Measurements from ENCODE around the gene PCDHB11.
"Not testable (repeated sequence)": the region's sequence is repeated elsewhere in the genome, so short reads cannot be mapped to it uniquely, and the experiment has no call there.

Gene PCDHB11

GRCh38 chr5:141199359-141200235 lies at the start of gene PCDHB11:
Gene PCDHB11, plus strand, starts transcription at chr5:141199627. Its CDS starts 148 bp downstream, at chr5:141199775.
- no peak for DNase-seq (ENCODE audit: low read depth)

DNA sequence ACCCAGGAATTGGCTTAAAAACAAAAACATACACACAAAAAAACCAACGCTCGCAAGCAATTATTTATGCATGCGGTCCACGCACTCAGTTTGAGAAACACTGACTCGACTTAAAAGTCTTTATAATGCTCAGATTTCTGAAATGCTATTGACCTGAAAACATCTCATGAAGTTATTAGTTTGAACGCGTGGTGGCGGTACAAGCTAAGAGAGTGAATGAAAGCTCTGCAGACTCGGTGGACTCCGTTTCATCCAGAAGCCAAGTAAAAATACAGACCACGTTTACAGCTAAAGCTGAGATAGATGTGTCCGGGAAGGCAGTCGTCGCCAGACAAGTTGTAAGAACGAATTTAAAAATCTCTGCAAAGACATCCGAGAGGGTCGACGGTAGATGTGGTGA lies 49.6 kb upstream of the PCDHB11 start, which contains the start of gene PCDHB6:
TSS of gene PCDHB6 (plus strand) at position 246 of the 400 bp plus-strand sequence. CDS start 201 bp downstream, outside the sequence.
- DNase-seq (ENCODE audit: low read depth), result no peak

DNA sequence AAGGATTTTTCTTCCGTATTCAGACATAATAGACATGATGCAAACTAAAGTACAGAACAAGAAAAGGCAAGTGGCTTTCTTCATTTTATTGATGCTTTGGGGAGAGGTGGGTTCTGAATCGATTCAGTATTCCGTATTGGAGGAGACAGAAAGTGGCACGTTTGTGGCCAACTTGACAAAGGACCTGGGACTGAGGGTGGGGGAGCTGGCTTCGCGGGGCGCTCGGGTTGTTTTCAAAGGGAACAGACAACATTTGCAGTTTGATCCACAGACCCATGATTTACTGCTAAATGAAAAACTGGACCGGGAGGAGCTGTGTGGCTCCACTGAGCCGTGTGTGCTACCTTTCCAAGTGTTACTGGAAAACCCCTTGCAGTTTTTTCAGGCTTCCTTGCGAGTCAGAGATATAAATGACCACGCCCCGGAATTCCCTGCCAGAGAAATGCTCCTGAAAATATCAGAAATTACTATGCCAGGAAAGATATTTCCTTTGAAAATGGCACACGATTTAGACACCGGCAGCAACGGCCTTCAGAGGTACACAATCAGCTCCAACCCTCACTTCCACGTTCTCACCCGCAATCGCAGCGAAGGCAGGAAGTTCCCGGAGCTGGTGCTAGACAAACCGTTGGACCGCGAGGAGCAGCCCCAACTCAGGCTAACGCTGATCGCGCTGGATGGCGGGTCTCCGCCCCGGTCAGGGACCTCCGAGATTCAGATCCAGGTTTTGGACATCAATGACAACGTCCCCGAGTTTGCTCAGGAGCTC lies 49.0 kb upstream of the PCDHB11 start:
- DNase-seq (ENCODE audit: low read depth), result no peak

- no peak for DNase-seq (ENCODE audit: low read depth)
Observed at GRCh38 chr5:141150993-141151325, 48.5 kb upstream of the PCDHB11 start.

- not testable (repeated sequence) for DNase-seq (ENCODE audit: low read depth)
Observed at GRCh38 chr5:141151632-141152031, 47.8 kb upstream of the PCDHB11 start.

- not testable (repeated sequence) for DNase-seq (ENCODE audit: low read depth)
Observed at GRCh38 chr5:141152096-141152495, 47.3 kb upstream of the PCDHB11 start.

DNA sequence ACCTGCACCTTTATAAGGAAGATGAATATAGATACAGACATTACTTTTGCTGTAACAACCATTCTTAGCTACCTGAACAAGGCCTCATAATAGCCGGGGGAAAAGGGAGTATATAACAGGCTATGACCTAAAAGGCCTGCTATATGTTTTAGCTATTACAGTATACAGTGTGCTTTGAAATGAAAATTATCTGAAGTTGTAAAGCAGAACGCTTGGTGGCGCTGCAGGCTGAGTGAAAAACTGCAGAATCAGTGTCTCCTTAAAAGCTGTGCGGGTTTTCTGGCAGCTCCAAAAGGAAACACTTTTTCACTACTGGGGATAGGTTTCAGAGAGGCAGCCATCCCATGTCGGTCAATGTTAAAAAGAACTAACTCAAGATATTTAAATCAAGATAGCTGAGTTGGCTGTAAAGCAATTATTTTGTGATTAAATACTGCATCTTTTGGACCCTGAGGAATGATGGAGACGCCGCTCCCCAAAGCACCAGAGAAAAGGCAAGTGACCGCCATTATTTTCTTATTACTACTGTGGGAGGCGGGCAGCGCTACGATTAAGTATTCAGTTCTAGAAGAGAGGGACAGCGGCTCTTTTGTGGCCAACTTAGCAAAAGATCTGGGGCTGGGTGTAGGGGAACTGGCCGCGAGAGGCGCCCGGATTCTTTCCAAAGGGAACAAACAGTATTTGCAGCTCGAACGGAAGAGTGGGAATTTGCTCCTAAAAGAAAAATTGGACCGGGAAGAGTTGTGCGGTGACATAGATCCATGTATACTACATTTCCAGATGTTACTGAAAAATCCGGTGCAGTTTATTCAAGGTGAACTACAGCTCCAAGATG lies 43.7 kb upstream of the PCDHB11 start:
- no peak for DNase-seq (ENCODE audit: low read depth)

DNA sequence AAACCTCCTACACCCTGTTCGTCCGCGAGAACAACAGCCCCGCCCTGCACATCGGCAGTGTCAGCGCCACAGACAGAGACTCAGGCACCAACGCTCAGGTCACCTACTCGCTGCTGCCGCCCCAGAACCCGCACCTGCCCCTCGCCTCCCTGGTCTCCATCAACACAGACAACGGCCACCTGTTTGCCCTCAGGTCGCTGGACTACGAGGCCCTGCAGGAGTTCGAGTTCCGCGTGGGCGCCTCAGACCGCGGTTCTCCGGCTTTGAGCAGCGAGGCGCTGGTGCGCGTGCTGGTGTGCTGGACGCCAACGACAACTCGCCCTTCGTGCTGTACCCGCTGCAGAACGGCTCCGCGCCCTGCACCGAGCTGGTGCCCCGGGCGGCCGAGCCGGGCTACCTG lies 42.1 kb upstream of the PCDHB11 start:
- not testable (repeated sequence) for DNase-seq (ENCODE audit: low read depth)

DNA sequence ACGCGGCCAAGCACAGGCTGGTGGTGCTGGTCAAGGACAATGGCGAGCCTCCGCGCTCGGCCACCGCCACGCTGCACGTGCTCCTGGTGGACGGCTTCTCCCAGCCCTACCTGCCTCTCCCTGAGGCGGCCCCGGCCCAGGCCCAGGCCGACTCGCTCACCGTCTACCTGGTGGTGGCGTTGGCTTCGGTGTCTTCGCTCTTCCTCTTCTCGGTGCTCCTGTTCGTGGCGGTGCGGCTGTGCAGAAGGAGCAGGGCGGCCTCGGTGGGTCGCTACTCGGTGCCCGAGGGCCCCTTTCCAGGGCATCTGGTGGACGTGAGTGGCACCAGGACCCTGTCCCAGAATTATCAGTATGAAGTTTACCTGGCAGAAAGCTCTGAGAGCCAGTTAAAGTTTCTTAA lies 41.5 kb upstream of the PCDHB11 start:
- not testable (repeated sequence) for DNase-seq (ENCODE audit: low read depth)

DNA sequence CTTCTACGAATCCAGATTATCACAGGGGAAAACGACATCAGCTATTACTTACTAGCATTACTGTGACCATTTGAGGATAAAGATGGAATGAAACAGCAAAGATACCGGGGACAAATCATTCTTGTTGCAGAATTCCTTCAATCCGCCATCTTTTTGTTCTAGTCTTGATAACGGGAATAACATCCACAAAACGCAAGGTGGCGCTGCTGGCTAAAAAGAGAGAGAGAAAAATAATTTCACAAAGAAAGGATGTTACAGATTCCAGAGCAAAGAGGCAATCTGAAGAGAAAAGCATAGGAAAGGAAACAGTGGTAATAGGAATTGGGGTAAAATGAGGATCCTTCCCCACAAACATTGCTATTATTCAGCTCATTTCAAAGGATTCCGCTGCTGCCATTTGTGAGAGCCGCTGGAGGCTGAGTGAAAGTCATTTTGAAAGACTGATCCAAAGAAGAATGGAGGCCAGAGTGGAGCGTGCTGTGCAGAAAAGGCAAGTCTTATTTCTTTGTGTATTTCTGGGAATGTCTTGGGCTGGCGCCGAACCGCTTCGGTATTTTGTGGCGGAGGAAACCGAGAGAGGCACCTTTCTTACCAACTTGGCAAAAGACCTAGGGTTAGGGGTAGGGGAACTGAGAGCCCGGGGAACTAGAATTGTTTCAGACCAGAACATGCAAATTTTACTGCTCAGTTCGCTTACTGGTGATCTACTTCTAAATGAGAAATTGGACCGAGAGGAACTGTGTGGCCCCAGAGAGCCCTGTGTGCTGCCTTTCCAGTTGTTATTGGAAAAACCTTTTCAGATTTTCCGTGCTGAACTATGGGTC lies 26.8 kb upstream of the PCDHB11 start, which contains the start of gene PCDHB7:
TSS of gene PCDHB7 (plus strand) at position 264 of the 824 bp plus-strand sequence. CDS start at position 456, 192 bp downstream.
- no peak for DNase-seq (ENCODE audit: low read depth)

DNA sequence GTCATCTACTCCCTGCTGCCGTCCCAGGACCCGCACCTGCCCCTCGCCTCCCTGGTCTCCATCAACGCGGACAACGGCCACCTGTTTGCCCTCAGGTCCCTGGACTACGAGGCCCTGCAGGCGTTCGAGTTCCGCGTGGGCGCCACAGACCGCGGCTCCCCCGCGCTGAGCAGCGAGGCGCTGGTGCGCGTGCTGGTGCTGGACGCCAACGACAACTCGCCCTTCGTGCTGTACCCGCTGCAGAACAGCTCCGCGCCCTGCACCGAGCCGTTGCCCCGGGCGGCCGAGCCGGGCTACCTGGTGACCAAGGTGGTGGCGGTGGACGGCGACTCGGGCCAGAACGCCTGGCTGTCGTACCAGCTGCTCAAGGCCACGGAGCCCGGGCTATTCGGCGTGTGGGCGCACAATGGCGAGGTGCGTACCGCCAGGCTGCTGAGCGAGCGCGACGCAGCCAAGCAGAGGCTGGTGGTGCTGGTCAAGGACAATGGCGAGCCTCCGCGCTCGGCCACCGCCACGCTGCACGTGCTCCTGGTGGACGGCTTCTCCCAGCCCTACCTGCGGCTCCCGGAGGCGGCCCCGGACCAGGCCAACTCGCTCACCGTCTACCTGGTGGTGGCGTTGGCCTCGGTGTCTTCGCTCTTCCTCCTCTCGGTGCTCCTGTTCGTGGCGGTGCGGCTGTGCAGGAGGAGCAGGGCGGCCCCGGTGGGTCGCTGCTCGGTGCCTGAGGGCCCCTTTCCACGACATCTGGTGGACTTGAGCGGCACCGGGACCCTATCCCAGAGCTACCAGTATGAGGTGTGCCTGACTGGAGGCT lies 24.9 kb upstream of the PCDHB11 start:
- DNase-seq (ENCODE audit: low read depth), result not testable (repeated sequence)

DNA sequence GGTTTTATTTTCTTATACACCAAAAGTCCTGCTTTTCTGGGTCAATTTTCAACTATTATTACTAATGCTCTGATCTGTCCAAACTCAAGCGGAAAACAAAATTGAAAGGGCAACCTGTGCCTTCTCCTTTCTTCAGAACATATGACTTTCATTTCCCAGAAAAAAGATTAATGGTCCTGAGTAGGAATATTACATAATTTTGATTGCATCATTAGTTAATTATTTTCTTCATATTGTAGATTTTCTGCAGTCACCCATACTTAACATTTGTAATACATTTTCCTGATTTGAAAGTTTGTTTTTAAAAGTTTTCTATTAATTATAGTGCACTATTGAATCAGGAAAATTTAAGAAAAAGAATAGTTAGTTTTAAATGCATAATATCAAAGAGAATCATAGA lies 23.5 kb upstream of the PCDHB11 start:
- no peak for DNase-seq (ENCODE audit: low read depth)

GRCh38 chr5:141177577-141178191 lies 21.7 kb upstream of the PCDHB11 start, which contains the start of gene PCDHB8:
Gene PCDHB8, plus strand, starts transcription at chr5:141177790. Its CDS starts 245 bp downstream, at chr5:141178035.
- DNase-seq (ENCODE audit: low read depth), result not testable (repeated sequence)

GRCh38 chr5:141179371-141179770 lies 20.1 kb upstream of the PCDHB11 start:
- not testable (repeated sequence) for DNase-seq (ENCODE audit: low read depth)

GRCh38 chr5:141179876-141180275 lies 19.6 kb upstream of the PCDHB11 start:
- not testable (repeated sequence) for DNase-seq (ENCODE audit: low read depth)

DNA sequence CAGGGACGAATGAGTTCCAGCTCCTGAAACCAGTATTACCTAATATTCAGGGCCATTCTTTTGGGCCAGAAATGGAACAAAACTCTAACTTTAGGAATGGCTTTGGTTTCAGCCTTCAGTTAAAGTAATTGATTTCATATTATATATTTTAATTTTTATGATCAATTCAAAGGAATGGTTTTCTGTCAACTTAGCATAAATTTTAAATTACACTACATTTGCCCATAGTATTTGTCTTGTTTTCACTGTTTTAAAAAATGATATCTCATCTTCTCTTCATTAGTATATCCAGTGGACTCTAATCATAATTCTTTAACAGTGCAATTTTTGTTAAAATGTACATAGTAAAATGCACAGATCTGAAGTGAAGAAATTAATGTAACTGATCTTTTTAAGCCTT lies 19.1 kb upstream of the PCDHB11 start:
- no peak for DNase-seq (ENCODE audit: low read depth)

GRCh38 chr5:141182248-141182647 lies 17.2 kb upstream of the PCDHB11 start, which contains the start of gene PCDHB16:
Gene PCDHB16, plus strand, starts transcription at chr5:141182387. Its CDS starts 173 bp downstream, at chr5:141182560.
- no peak for DNase-seq (ENCODE audit: low read depth)

GRCh38 chr5:141184117-141184855 lies 15.1 kb upstream of the PCDHB11 start:
- not testable (repeated sequence) for DNase-seq (ENCODE audit: low read depth)
